ENCODE data around the gene UBE2Q1. TPM values are rescaled to one million over a fixed set of nuclear protein-coding genes. Genes with fewer than 3 reads are reported as not detected.
A peak's percentile ranks its signal among the peaks of the same experiment; 100 is the strongest.

Gene UBE2Q1
- total RNA-seq, 4 donors from 2014 or later: 30.6 to 60.2 (median 32.0) TPM

- no peak for DNase-seq (ENCODE audit: low spot score in 2 of 2)
- 20% methylated on average over 3 of the region's 3 CpGs for WGBS
Measured at GRCh38 chr1:154520333-154520732, 38.1 kb downstream of the UBE2Q1 start.

DNA sequence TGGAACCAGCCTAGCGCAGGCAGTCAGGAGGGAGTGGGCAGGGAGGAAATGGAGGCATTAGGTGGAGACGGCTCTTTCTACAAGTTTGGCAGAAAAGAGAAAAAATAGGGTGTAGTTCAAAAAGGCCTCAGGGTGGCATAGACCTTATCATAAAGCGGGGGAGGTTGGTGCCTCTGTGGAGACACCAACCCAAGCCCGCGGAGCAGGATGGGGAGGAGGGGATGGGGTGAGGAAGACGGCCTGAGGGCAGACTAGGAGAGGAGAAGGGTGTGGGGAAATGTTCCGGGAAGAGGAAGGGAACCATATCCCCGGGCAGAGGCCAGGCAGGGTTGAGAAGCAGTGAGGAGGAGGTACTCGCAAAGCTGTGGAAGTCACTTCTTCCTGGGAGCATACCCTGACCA lies 38.9 kb downstream of the UBE2Q1 start:
- peak in 1 of 2 donors; percentile 67 for DNase-seq (ENCODE audit: low spot score in 2 of 2)
- Histone ChIP-seq H3K27me3 (no peaks in the 10 kb centered on the region), H3K36me3 (no peaks in the 10 kb centered on the region), H3K9me3 (no peaks in the 10 kb centered on the region), H3K4me1 (peaks cover 16% of the 10 kb centered on the region), H3K27ac (no peak overlapping the region), H3K4me3 (no peak overlapping the region)
- WGBS: 34% methylated on average over 9 of the region's 9 CpGs
- no peak for TF ChIP-seq EP300 (IDR thresholded peaks at IDR 0.05)
- no peak for TF ChIP-seq POLR2AphosphoS5 (IDR thresholded peaks at IDR 0.05)
- TF ChIP-seq POLR2A (IDR thresholded peaks at IDR 0.05): no peak
- TF ChIP-seq CTCF (IDR thresholded peaks at IDR 0.05): no peak

More at GRCh38 chr1:154520333-154520732, 38.1 kb downstream of the UBE2Q1 start:
- Histone ChIP-seq H3K4me1 (peaks cover 16% of the 10 kb centered on the region), H3K4me3 (no peak overlapping the region), H3K27me3 (no peaks in the 10 kb centered on the region), H3K9me3 (no peaks in the 10 kb centered on the region), H3K27ac (no peak overlapping the region), H3K36me3 (no peaks in the 10 kb centered on the region)
- TF ChIP-seq POLR2AphosphoS5 (IDR thresholded peaks at IDR 0.05) (no peak), CTCF (IDR thresholded peaks at IDR 0.05) (no peak), EP300 (IDR thresholded peaks at IDR 0.05) (no peak), POLR2A (IDR thresholded peaks at IDR 0.05) (no peak)

DNA sequence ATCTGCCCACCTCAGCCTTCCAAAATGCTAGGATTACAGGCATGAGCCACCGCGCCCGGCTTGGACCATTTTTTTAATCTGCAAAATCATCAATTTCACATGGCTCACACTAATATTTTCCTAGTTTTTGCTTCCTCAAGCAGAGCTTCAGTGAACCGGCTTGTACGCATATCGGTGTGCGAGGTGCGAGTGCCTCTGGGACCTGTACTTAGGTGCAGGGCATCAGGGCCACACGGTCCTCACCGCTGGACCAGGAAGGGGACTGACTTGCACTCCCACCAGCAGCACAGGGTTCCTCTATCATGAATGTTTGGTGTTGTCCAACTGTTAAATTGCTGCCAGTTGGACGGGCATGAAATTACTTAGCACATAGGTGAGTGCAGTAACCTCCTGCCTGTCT lies 40.8 kb downstream of the UBE2Q1 start:
- H3K4me3 ChIP-seq: no peak overlapping the region
- H3K36me3 ChIP-seq: no peaks in the 10 kb centered on the region
- H3K27me3 ChIP-seq: no peaks in the 10 kb centered on the region
- no peak overlapping the region for H3K27ac ChIP-seq
- peaks cover 16% of the 10 kb centered on the region for H3K4me1 ChIP-seq
- TF ChIP-seq CTCF (IDR thresholded peaks at IDR 0.05) (no peak), POLR2A (IDR thresholded peaks at IDR 0.05) (no peak), EP300 (IDR thresholded peaks at IDR 0.05) (no peak), POLR2AphosphoS5 (IDR thresholded peaks at IDR 0.05) (no peak)
- 96% methylated on average over 11 of the region's 11 CpGs for WGBS
- H3K9me3 ChIP-seq: no peaks in the 10 kb centered on the region
- DNase-seq (ENCODE audit: low spot score in 2 of 2): no peak

GRCh38 chr1:154514066-154514553 lies 44.4 kb downstream of the UBE2Q1 start:
- H3K27me3 ChIP-seq: no peaks in the 10 kb centered on the region
- no peaks in the 10 kb centered on the region for H3K9me3 ChIP-seq
- 91% methylated on average over 7 of the region's 7 CpGs for WGBS
- no peaks in the 10 kb centered on the region for H3K36me3 ChIP-seq
- TF ChIP-seq POLR2A (IDR thresholded peaks at IDR 0.05): no peak
- TF ChIP-seq CTCF (IDR thresholded peaks at IDR 0.05): no peak
- no peak for TF ChIP-seq POLR2AphosphoS5 (IDR thresholded peaks at IDR 0.05)
- TF ChIP-seq EP300 (IDR thresholded peaks at IDR 0.05): no peak
- H3K27ac ChIP-seq: no peak overlapping the region
- DNase-seq (ENCODE audit: low spot score in 2 of 2): no peak
- no peak overlapping the region for H3K4me3 ChIP-seq
- peaks cover under 1% of the 10 kb centered on the region for H3K4me1 ChIP-seq

DNA sequence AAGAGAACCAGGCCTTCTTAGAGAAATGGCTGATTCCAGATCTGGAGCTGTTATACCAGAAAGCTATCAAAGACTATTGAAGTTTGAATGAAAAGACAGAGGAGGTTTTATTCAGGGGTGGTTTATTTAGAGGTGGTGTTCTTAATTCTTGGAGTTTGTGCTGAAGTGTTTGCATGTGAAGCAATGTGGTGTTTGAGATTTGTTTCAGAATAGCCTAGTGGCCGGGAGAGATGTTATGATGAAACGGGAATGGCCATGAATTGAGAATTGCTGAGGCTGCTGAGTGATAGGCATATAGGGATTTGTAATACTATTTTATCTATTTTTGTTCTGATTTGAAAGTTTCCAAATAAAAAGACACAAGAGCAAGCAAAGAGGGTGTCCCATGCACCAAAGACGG lies 45.7 kb downstream of the UBE2Q1 start:
- Histone ChIP-seq H3K27ac (no peak overlapping the region), H3K27me3 (no peaks in the 10 kb centered on the region), H3K36me3 (no peaks in the 10 kb centered on the region), H3K9me3 (no peaks in the 10 kb centered on the region), H3K4me3 (no peak overlapping the region), H3K4me1 (no peaks in the 10 kb centered on the region)
- TF ChIP-seq CTCF (IDR thresholded peaks at IDR 0.05) (no peak), POLR2A (IDR thresholded peaks at IDR 0.05) (no peak), EP300 (IDR thresholded peaks at IDR 0.05) (no peak), POLR2AphosphoS5 (IDR thresholded peaks at IDR 0.05) (no peak)
- DNase-seq (ENCODE audit: low spot score in 2 of 2): no peak
- 93% methylated on average over 3 of the region's 3 CpGs for WGBS

Data from suprapubic skin (tissue), 4 donors.